Endothelial cell of umbilical vein (primary cell): Measurements from ENCODE around the gene ATG5. TPM values are rescaled to one million over a fixed set of nuclear protein-coding genes. Genes with fewer than 3 reads are reported as not detected.

Experiments used
- BruUV-seq: library from RNA; stranded (reverse); fragments of 400-500 nt; replicated peaks from 2 replicates; lab custom pipeline; 2021; lab: Mats Ljungman, UMichigan
- CTCF ChIA-PET: fragments of 300-600, 350-600 bp; sonication (Branson Sonifier 250); formaldehyde crosslinking; loops from one replicate; lab custom pipeline; 2021; ENCODE audit warnings: antibody characterized with exemption, inconsistent platforms; lab: Charles Lee
- POLR2A ChIA-PET: fragments of 300-600, 350-600 bp; sonication (Branson Sonifier 250); formaldehyde crosslinking; loops from one replicate; lab custom pipeline; 2021; ENCODE audit warnings: antibody characterized with exemption, inconsistent platforms; lab: Charles Lee
- DNase-seq: peaks from one replicate; pipeline ENCODE4 v3.0.0-alpha.2; 2011; ENCODE audit warnings: low read depth, low spot score
- FAIRE-seq: peaks from 2 replicates; lab custom pipeline; 2011; peaks lifted over from hg19 to GRCh38; lab: Jason Lieb, UNC
- H2AFZ ChIP-seq: 2 replicates; pipeline ENCODE4 v1.6.0; 2012; ENCODE audit warnings: low read depth, low read length, control low read depth, inconsistent platforms
- H3K27ac ChIP-seq: 2 replicates; pipeline ENCODE4 v1.5.1; 2011; ENCODE audit warnings: low read depth, mild to moderate bottlenecking, control low read depth, low read length, moderate library complexity; ENCODE audit not compliant: insufficient read depth
- H3K27me3 ChIP-seq, 2 experiments: 2 replicates each; pipeline versions ENCODE4 v1.6.0 to v1.6.1; 2011; ENCODE audit warnings: low read length in 2 of 2, mixed read lengths in 1 of 2; ENCODE audit not compliant: control insufficient read depth in 2 of 2, insufficient read depth in 2 of 2
- H3K36me3 ChIP-seq, 2 experiments: 2 replicates in 1 of 2; 3 replicates in 1 of 2; pipeline ENCODE4 v1.5.1; 2011; ENCODE audit warnings: low read length in 2 of 2, mild to moderate bottlenecking in 1 of 2, moderate library complexity in 1 of 2; ENCODE audit not compliant: control insufficient read depth in 2 of 2, insufficient read depth in 2 of 2; ENCODE audit errors: extremely low read depth in 1 of 2
- H3K4me1 ChIP-seq: 3 replicates; pipeline ENCODE4 v1.5.1; 2011; ENCODE audit warnings: mild to moderate bottlenecking, low read length; ENCODE audit not compliant: control insufficient read depth, insufficient read depth; ENCODE audit errors: extremely low read depth
- H3K4me2 ChIP-seq: 2 replicates; pipeline ENCODE4 v1.6.1; 2011; ENCODE audit warnings: low read length, control low read depth, mixed read lengths; ENCODE audit not compliant: insufficient read depth
- H3K4me3 ChIP-seq, 3 experiments: fragments of 200-600 bp in 1 of 3; sonication (generic), shearing (Covaris generic) in 1 of 3; replicated peaks in 1 of 3; 2 replicates each; pipeline ENCODE4 v1.5.1; 2011 to 2016; ENCODE audit warnings: control low read depth in 3 of 3, low read length in 3 of 3, mild to moderate bottlenecking in 2 of 3, inconsistent platforms in 1 of 3, low read depth in 1 of 3, moderate library complexity in 1 of 3; ENCODE audit not compliant: insufficient read depth in 1 of 3
- H3K79me2 ChIP-seq: 2 replicates; pipeline ENCODE4 v1.6.0; 2012; ENCODE audit warnings: low read length, inconsistent platforms; ENCODE audit not compliant: control insufficient read depth, insufficient read depth
- H3K9ac ChIP-seq: replicated peaks from 2 replicates; pipeline ENCODE3; 2011; ENCODE audit warnings: low read length, control low read depth; ENCODE audit not compliant: insufficient read depth; ENCODE audit errors: extremely low read depth
- H3K9me1 ChIP-seq: replicated peaks from 3 replicates; pipeline ENCODE4 v1.6.0; 2011; ENCODE audit warnings: mild to moderate bottlenecking, low read length; ENCODE audit not compliant: control insufficient read depth, insufficient read depth; ENCODE audit errors: extremely low read depth
- H3K9me3 ChIP-seq: replicated peaks from 2 replicates; pipeline ENCODE4 v1.5.1; 2012; ENCODE audit warnings: low read length, inconsistent platforms; ENCODE audit not compliant: control insufficient read depth, insufficient read depth
- H4K20me1 ChIP-seq: replicated peaks from 2 replicates; pipeline ENCODE3; 2011; ENCODE audit warnings: mild to moderate bottlenecking, low read length; ENCODE audit not compliant: control insufficient read depth, insufficient read depth; ENCODE audit errors: extremely low read depth
- EZH2 ChIP-seq: IDR thresholded peaks from 2 replicates; pipeline ENCODE4 v1.6.1; 2012; ENCODE audit warnings: borderline replicate concordance, low read depth, mild to moderate bottlenecking, moderate library complexity, low read length, inconsistent platforms; ENCODE audit not compliant: severe bottlenecking
- FOS ChIP-seq: IDR thresholded peaks from 2 replicates; pipeline ENCODE4 v1.6.1; 2011; ENCODE audit warnings: mild to moderate bottlenecking, low read length, moderate library complexity, borderline replicate concordance; ENCODE audit not compliant: insufficient read depth
- GATA2 ChIP-seq: IDR thresholded peaks from 2 replicates; pipeline ENCODE4 v1.7.0; 2011; ENCODE audit warnings: low read depth, mild to moderate bottlenecking, moderate library complexity, mixed read lengths, low read length; ENCODE audit not compliant: insufficient read length, insufficient read depth
- JUN ChIP-seq: IDR thresholded peaks from 2 replicates; pipeline ENCODE4 v1.6.1; 2011; ENCODE audit warnings: borderline replicate concordance, low read depth; ENCODE audit not compliant: insufficient read length, insufficient read depth
- MYC ChIP-seq: IDR thresholded peaks from one replicate; pipeline ENCODE4 v1.6.1; 2011; ENCODE audit warnings: mild to moderate bottlenecking, low read depth, low read length
- POLR2A ChIP-seq: IDR thresholded peaks from 2 replicates; pipeline ENCODE4 v1.6.1; 2012; ENCODE audit warnings: low read depth, mild to moderate bottlenecking, control low read depth, low read length
- POLR2AphosphoS5 ChIP-seq: IDR thresholded peaks from 2 replicates; pipeline ENCODE4 v1.6.1; 2012; ENCODE audit warnings: low read depth, mild to moderate bottlenecking, control low read depth, low read length, moderate library complexity; ENCODE audit not compliant: insufficient read depth
- dilution Hi-C: fragments of 300-500 bp; cut with MboI; formaldehyde crosslinking; loops from one replicate; pipeline ENCODE4 v1.15.0; 2019; ENCODE audit warnings: low sequenced_read_pairs; ENCODE audit not compliant: extremely low pct_ligation_motif_present
- intact Hi-C: fragments of 100-400 bp; cut with micrococcal nuclease; formaldehyde crosslinking; loops from one replicate; pipeline ENCODE4 v1.10.0; 2022
- polyA plus RNA-seq, 4 experiments: library from polyadenylated mRNA; depleted of rRNA in 3 of 4; stranded (reverse) in 3 of 4; unstranded in 1 of 4; fragments of >200 nt; gene quantifications; 2 replicates each; pipeline versions ENCODE4 v1.2.1 to v1.2.3, GENCODE V29; 2011 to 2012; ENCODE audit warnings: missing spikeins in 1 of 4
- total RNA-seq: library from RNA; stranded (reverse); gene quantifications from 2 replicates; pipeline ENCODE4 v1.2.3, GENCODE V29; 2021
- TF ChIP-seq, protein P1 (sequence below), 2 donors: IDR thresholded peaks; 1 replicate in 1 of 2; 2 replicates in 1 of 2; pipeline ENCODE4 v1.5.1; 2011; ENCODE audit warnings: low read length in 2 of 2, mild to moderate bottlenecking in 2 of 2, moderate library complexity in 2 of 2, control low read depth in 1 of 2, inconsistent platforms in 1 of 2, low read depth in 1 of 2; ENCODE audit not compliant: insufficient read depth in 1 of 2; ENCODE audit errors: extremely low read depth in 1 of 2
- TF ChIP-seq, protein P2 (sequence below): IDR thresholded peaks from 2 replicates; pipeline ENCODE4 v1.6.1; 2011; ENCODE audit not compliant: insufficient read depth, insufficient read length

ATG5 gene
- total and polyA plus RNA-seq, 2 donors (not counting 3 experiments of a cell fraction or from before 2014, with no cell fraction given), result 14.1 to 32.8 TPM

DNA sequence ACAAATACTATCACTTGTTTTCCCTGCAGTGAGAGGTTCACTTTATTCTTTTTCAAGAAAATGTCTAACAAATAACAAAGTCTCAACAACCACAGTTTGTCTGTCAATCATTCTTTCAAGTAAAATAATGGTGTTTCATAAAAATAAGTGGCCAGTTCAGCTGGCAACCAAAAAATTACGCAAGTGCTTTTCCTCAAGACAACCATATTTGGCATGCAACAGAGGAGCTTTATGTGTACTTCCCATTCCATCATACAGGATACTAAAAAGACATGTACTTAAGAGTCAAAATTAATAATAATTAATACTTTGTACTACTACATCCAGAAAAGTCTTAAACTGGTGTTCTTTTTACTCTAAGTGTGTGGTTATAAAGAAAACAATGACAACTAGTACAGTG, 34.6 kb downstream of the ATG5 start:
- ChIA-PET CTCF (interaction anchor here (0.7 to 1.3 kb wide), 3 partner anchors 10 to 48 kb away, joined by 3 to 4 read pairs (median 3); no protein-coding TSS in a partner anchor), POLR2A (no interaction called here)
- intact Hi-C loops, result no loop called here
- Histone ChIP-seq H3K9ac (no peak overlapping the region), H3K79me2 (peaks cover 26% of the 10 kb centered on the region), H3K4me3 (no peak overlapping the region), H2AFZ (no peak overlapping the region), H3K27ac (no peak overlapping the region), H3K4me1 (no peaks in the 10 kb centered on the region), H3K4me2 (no peak overlapping the region), H3K27me3 (no peaks in the 10 kb centered on the region), H4K20me1 (no peaks in the 10 kb centered on the region), H3K9me1 (peaks cover 2% of the 10 kb centered on the region), H3K36me3 (peaks cover 0 to 2% of the 10 kb centered on the region in 2 experiments), H3K9me3 (no peaks in the 10 kb centered on the region)
- dilution Hi-C loops, result no loop called here
- TF ChIP-seq EZH2 (no peak), POLR2AphosphoS5 (no peak), FOS (no peak), GATA2 (no peak), POLR2A (no peak), JUN (no peak), MYC (no peak)
- TF ChIP-seq, protein P1, sequence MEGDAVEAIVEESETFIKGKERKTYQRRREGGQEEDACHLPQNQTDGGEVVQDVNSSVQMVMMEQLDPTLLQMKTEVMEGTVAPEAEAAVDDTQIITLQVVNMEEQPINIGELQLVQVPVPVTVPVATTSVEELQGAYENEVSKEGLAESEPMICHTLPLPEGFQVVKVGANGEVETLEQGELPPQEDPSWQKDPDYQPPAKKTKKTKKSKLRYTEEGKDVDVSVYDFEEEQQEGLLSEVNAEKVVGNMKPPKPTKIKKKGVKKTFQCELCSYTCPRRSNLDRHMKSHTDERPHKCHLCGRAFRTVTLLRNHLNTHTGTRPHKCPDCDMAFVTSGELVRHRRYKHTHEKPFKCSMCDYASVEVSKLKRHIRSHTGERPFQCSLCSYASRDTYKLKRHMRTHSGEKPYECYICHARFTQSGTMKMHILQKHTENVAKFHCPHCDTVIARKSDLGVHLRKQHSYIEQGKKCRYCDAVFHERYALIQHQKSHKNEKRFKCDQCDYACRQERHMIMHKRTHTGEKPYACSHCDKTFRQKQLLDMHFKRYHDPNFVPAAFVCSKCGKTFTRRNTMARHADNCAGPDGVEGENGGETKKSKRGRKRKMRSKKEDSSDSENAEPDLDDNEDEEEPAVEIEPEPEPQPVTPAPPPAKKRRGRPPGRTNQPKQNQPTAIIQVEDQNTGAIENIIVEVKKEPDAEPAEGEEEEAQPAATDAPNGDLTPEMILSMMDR (IDR thresholded peaks at IDR 0.05; ENCODE audit: extremely low read depth in 1 of 2, insufficient read depth in 1 of 2, low read depth in 1 of 2, low read length in 2 of 2), result no peak
- TF ChIP-seq, protein P2, sequence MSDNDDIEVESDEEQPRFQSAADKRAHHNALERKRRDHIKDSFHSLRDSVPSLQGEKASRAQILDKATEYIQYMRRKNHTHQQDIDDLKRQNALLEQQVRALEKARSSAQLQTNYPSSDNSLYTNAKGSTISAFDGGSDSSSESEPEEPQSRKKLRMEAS, result no peak
- no TSS peak for BruUV-seq
- FAIRE-seq, result no peak
- DNase-seq, result no peak
